OCI-LY3 (cell line): ENCODE measurements around the gene STAT6.

Experiments
- H2AFZ ChIP-seq: fragments of 200-600, 300-600 bp; shearing (Covaris generic); 2 replicates; pipeline ENCODE4 v1.6.0; 2014; ENCODE audit warnings: antibody characterized with exemption, low read depth, low read length
- H3K27ac ChIP-seq: fragments of 200-600, 300-600 bp; sonication (generic); 2 replicates; pipeline ENCODE4 v1.5.1; 2014; ENCODE audit warnings: mild to moderate bottlenecking, low read length, moderate library complexity, mixed read lengths
- H3K27me3 ChIP-seq: fragments of 200-600, 300-600 bp; sonication (generic); 2 replicates; pipeline ENCODE4 v1.6.1; 2014; ENCODE audit warnings: low read depth, low read length, mixed read lengths
- H3K36me3 ChIP-seq: fragments of 200-600, 300-600 bp; sonication (generic); replicated peaks from 2 replicates; pipeline ENCODE3; 2014; ENCODE audit warnings: low read depth, low read length, mixed read lengths
- H3K4me1 ChIP-seq: fragments of 300-600, 200-600 bp; sonication (generic); 2 replicates; pipeline ENCODE4 v1.6.1; 2014; ENCODE audit warnings: low read length, mixed read lengths
- H3K4me2 ChIP-seq: fragments of 200-600, 300-600 bp; sonication (generic); 2 replicates; pipeline ENCODE4 v1.6.1; 2014; ENCODE audit warnings: low read length, mixed read lengths
- H3K4me3 ChIP-seq: fragments of 300-600, 200-600 bp; sonication (generic); 2 replicates; pipeline ENCODE4 v1.5.1; 2014; ENCODE audit warnings: antibody characterized with exemption, mild to moderate bottlenecking, low read length, moderate library complexity
- H3K79me2 ChIP-seq: fragments of 300-600, 200-600 bp; shearing (Covaris generic); 2 replicates; pipeline ENCODE4 v1.6.1; 2014; ENCODE audit warnings: mild to moderate bottlenecking, low read length, mixed read lengths
- H3K9ac ChIP-seq: fragments of 300-600, 200-600 bp; shearing (Covaris generic); 2 replicates; pipeline ENCODE4 v1.6.0; 2014; ENCODE audit warnings: mild to moderate bottlenecking, low read length, moderate library complexity
- H3K9me3 ChIP-seq: fragments of 200-600, 300-600 bp; shearing (Covaris generic); 2 replicates; pipeline ENCODE4 v1.6.1; 2014; ENCODE audit warnings: low read length, mixed read lengths; ENCODE audit not compliant: insufficient read depth
- H4K20me1 ChIP-seq: fragments of 200-600, 300-600 bp; sonication (generic); 2 replicates; pipeline ENCODE4 v1.6.1; 2016; ENCODE audit warnings: low read length, mixed read lengths; ENCODE audit not compliant: insufficient read depth
- EZH2phosphoT487 ChIP-seq: fragments of 200-600 bp; shearing (Covaris generic); IDR thresholded peaks from 2 replicates; pipeline ENCODE4 v1.6.1; 2018; ENCODE audit warnings: antibody characterized with exemption, mixed run types, low read depth
- TF ChIP-seq, protein P1 (sequence below): fragments of 200-600, 300-600 bp; sonication (generic); IDR thresholded peaks from 2 replicates; pipeline ENCODE4 v1.5.1; 2014; ENCODE audit warnings: antibody characterized with exemption, low read length, low read depth

The STAT6 gene

DNA sequence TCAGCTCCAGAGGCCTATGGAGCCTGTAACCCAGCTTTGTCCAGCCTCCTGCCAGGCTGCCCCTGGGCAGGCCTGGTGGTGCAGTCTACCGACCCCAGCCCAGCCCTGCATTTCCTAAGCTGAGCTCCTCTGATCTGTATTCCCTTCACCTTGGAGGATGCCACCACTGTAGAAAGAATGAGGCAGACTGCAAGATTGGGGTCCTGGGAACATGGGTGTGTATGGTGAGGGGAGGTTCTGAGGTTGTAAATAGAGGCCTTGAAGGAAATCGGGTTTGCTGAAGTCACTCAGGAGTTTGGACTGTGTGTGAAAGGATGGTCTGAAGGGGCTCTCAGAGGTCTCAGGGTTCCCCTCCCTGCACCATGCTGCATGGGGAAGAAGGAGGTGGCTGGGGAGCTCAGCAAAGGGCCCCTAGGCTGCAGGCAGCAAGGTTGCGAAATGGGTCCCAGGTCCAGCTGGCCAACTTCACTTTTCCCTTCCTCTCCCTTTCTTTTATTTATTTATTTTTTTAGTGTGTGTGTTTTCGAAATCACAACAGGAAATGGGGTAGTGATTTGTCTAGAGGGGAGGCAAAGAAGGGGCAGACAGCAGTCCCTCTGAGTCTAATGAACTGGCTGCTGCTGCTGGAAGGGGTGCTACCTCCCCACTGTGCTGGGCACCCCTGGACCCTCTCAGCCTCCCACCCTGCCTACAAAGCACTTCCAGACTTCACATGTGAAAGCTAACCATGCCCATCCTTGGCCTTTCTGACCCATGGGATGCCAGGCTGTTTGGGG lies 37.5 kb upstream of the STAT6 start:
- H3K36me3 ChIP-seq, result no peaks in the 10 kb centered on the region
- no peak overlapping the region for H2AFZ ChIP-seq
- no peaks in the 10 kb centered on the region for H3K9me3 ChIP-seq
- H3K4me1 ChIP-seq, result no peaks in the 10 kb centered on the region
- H3K9ac ChIP-seq, result no peak overlapping the region
- no peaks in the 10 kb centered on the region for H3K79me2 ChIP-seq
- H3K4me3 ChIP-seq, result no peak overlapping the region
- TF ChIP-seq, protein P1, sequence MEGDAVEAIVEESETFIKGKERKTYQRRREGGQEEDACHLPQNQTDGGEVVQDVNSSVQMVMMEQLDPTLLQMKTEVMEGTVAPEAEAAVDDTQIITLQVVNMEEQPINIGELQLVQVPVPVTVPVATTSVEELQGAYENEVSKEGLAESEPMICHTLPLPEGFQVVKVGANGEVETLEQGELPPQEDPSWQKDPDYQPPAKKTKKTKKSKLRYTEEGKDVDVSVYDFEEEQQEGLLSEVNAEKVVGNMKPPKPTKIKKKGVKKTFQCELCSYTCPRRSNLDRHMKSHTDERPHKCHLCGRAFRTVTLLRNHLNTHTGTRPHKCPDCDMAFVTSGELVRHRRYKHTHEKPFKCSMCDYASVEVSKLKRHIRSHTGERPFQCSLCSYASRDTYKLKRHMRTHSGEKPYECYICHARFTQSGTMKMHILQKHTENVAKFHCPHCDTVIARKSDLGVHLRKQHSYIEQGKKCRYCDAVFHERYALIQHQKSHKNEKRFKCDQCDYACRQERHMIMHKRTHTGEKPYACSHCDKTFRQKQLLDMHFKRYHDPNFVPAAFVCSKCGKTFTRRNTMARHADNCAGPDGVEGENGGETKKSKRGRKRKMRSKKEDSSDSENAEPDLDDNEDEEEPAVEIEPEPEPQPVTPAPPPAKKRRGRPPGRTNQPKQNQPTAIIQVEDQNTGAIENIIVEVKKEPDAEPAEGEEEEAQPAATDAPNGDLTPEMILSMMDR, result no peak
- TF ChIP-seq EZH2phosphoT487, result no peak
- no peak overlapping the region for H3K27ac ChIP-seq
- no peak overlapping the region for H3K4me2 ChIP-seq
- no peaks in the 10 kb centered on the region for H3K27me3 ChIP-seq
- no peaks in the 10 kb centered on the region for H4K20me1 ChIP-seq

DNA sequence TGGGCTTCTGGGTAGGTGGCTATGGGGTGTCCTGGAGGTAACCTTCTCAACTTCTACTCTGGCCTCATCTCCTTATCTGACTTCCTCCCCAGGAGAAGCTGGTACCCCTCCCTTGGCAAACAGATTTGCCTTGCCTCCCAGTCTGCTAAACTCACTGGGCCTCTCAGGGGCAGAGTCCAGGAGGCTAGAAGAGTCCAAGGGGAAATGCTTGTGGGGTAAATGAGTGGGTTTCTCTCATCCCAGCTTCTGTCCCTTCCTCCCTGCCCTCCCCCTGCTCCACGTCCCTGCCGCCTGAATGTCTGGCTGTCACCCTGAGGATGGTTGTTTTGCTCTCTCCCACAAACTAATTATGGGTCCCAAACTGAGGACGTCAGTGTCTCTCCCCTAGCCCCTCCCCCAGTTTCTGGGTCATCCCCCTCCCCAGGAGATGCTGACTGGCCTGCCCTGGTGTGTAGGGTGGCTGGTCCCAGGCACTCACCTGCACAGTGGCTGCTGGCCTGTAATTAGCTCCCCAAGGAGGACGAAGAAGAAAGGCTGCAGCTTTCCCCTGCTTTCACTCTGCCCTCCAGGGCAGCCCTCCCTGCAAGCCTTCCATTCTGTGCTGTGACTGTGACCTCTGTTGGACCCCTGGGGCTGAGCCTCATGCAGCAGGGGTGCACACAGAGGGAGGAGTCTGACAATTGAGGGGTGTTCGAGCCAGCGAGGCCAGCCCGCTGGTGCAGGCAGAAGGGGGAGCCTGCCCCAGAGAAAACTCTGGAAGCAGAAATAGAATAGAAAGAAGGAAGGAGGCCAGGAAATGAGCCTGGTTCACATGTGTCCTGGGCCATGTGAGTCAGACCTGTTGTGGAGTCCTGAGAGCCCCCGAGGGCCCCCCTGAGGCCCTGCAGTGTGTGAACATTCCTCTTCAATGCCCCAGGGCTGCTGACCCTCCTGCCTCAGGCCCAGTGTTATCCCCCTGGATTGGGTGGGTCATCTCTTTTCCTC lies 36.1 kb upstream of the STAT6 start, which contains the start of gene LRP1-AS:
Gene LRP1-AS, minus strand, starts transcription at position 659 of the 984 bp plus-strand sequence.
- TF ChIP-seq, protein P1, result no peak
- TF ChIP-seq EZH2phosphoT487, result no peak
- Histone ChIP-seq H3K36me3 (no peaks in the 10 kb centered on the region), H3K27me3 (no peaks in the 10 kb centered on the region), H4K20me1 (no peaks in the 10 kb centered on the region), H2AFZ (no peak within 1 kb of the TSS), H3K9ac (no peak within 1 kb of the TSS), H3K79me2 (no peaks in the 10 kb centered on the region), H3K27ac (no peak within 1 kb of the TSS), H3K4me3 (no peak within 1 kb of the TSS), H3K9me3 (no peaks in the 10 kb centered on the region), H3K4me2 (no peak within 1 kb of the TSS), H3K4me1 (no peaks in the 10 kb centered on the region)

DNA sequence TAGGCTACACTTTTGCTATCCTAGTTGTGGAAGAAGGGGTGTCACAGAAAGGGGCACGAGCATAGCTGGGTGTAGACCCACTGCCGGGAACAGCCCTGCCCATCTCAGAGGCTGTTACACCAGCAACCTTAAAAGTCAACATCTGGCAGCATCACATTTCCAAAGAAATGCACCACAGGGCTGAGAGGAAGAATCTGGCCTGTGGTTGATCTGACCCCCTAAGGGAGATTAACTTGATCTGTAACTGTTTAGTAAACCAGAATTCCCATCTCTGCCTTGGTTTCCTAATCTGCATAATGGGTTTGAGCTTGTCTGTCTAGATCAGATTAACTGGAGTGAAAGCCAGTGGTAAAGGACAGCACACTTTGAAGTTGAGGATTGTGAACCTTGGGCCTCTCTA lies 34.9 kb upstream of the STAT6 start:
- no peak overlapping the region for H2AFZ ChIP-seq
- no peaks in the 10 kb centered on the region for H3K9me3 ChIP-seq
- H3K9ac ChIP-seq, result no peak overlapping the region
- no peaks in the 10 kb centered on the region for H3K36me3 ChIP-seq
- no peaks in the 10 kb centered on the region for H3K79me2 ChIP-seq
- no peaks in the 10 kb centered on the region for H3K27me3 ChIP-seq
- TF ChIP-seq, protein P1, result no peak
- TF ChIP-seq EZH2phosphoT487, result no peak
- no peaks in the 10 kb centered on the region for H3K4me1 ChIP-seq
- H3K27ac ChIP-seq, result no peak overlapping the region
- H3K4me2 ChIP-seq, result no peak overlapping the region
- H4K20me1 ChIP-seq, result no peaks in the 10 kb centered on the region
- no peak overlapping the region for H3K4me3 ChIP-seq
